OCI-LY1 (cell line): ENCODE results near the gene RTKN.
A peak's percentile ranks its signal among the peaks of the same experiment; 100 is the strongest.
"Not testable (repeated sequence)": the region's sequence is repeated elsewhere in the genome, so short reads cannot be mapped to it uniquely, and the experiment has no call there.

Experiments used
- H2AFZ ChIP-seq: fragments of 200-600 bp; sonication (generic), shearing (Covaris generic); 2 replicates; pipeline ENCODE4 v1.6.0; 2014; ENCODE audit warnings: antibody characterized with exemption, mild to moderate bottlenecking, low read length
- H3F3A ChIP-seq: fragments of 200-600 bp; sonication (generic), shearing (Covaris generic); 2 replicates; pipeline ENCODE4 v1.6.0; 2014; ENCODE audit warnings: mild to moderate bottlenecking, antibody characterized with exemption, low read length, moderate library complexity; ENCODE audit not compliant: insufficient read depth
- H3K27ac ChIP-seq: fragments of 200-600 bp; sonication (generic); 2 replicates; pipeline ENCODE4 v1.5.1; 2014; ENCODE audit warnings: low read length, mixed run types, mild to moderate bottlenecking, low read depth; ENCODE audit not compliant: poor library complexity, severe bottlenecking
- H3K27me3 ChIP-seq: fragments of 200-600 bp; sonication (generic); 2 replicates; pipeline ENCODE4 v1.6.0; 2014; ENCODE audit warnings: antibody characterized with exemption, mild to moderate bottlenecking, low read length, moderate library complexity; ENCODE audit not compliant: insufficient read depth
- H3K36me3 ChIP-seq: fragments of 200-600 bp; sonication (generic); 2 replicates; pipeline ENCODE4 v1.6.1; 2014; ENCODE audit warnings: mild to moderate bottlenecking, antibody characterized with exemption, low read length, moderate library complexity, mixed read lengths; ENCODE audit not compliant: insufficient read depth
- H3K4me1 ChIP-seq: fragments of 200-600 bp; sonication (generic); 2 replicates; pipeline ENCODE4 v1.5.1; 2014; ENCODE audit warnings: mild to moderate bottlenecking, low read length, moderate library complexity; ENCODE audit not compliant: insufficient read depth, severe bottlenecking
- H3K4me2 ChIP-seq: fragments of 200-600 bp; sonication (generic), shearing (Covaris generic); 2 replicates; pipeline ENCODE4 v1.6.1; 2014; ENCODE audit warnings: low read length
- H3K4me3 ChIP-seq: fragments of 200-600 bp; sonication (generic); 2 replicates; pipeline ENCODE4 v1.5.1; 2014; ENCODE audit warnings: low read length, low read depth, mild to moderate bottlenecking, mixed read lengths; ENCODE audit not compliant: poor library complexity, severe bottlenecking
- H3K79me2 ChIP-seq: fragments of 200-600 bp; shearing (Covaris generic); 2 replicates; pipeline ENCODE4 v1.6.1; 2016; ENCODE audit warnings: mixed run types, low read length, mixed read lengths; ENCODE audit not compliant: insufficient read depth
- H3K9ac ChIP-seq: fragments of 200-600 bp; sonication (generic), shearing (Covaris generic); 2 replicates; pipeline ENCODE4 v1.6.1; 2014; ENCODE audit warnings: mild to moderate bottlenecking, low read length, mixed read lengths
- H3K9me2 ChIP-seq: fragments of 200-600 bp; sonication (generic), shearing (Covaris generic); 2 replicates; pipeline ENCODE4 v1.6.1; 2014; ENCODE audit warnings: low read depth, mild to moderate bottlenecking, low read length, mixed read lengths
- H3K9me3 ChIP-seq: fragments of 200-600 bp; shearing (Covaris generic); 2 replicates; pipeline ENCODE4 v1.6.1; 2014; ENCODE audit warnings: low read length, mixed read lengths
- H4K20me1 ChIP-seq: fragments of 200-600 bp; sonication (generic), shearing (Covaris generic); 2 replicates; pipeline ENCODE4 v1.6.0; 2016; ENCODE audit warnings: mild to moderate bottlenecking, low read length; ENCODE audit not compliant: insufficient read depth
- EZH2 ChIP-seq: fragments of 200-600 bp; sonication (generic), shearing (Covaris generic); IDR thresholded peaks from 2 replicates; pipeline ENCODE4 v1.8.0; 2017; ENCODE audit warnings: borderline replicate concordance, mixed run types, mild to moderate bottlenecking, antibody characterized with exemption, low read length, moderate library complexity, mixed read lengths
- TF ChIP-seq, protein P1 (sequence below): fragments of 200-600 bp; sonication (generic), shearing (Covaris generic); IDR thresholded peaks from 2 replicates; pipeline ENCODE4 v1.5.1; 2017; ENCODE audit warnings: mild to moderate bottlenecking, antibody characterized with exemption, low read length, moderate library complexity, mixed read lengths

RTKN gene

DNA sequence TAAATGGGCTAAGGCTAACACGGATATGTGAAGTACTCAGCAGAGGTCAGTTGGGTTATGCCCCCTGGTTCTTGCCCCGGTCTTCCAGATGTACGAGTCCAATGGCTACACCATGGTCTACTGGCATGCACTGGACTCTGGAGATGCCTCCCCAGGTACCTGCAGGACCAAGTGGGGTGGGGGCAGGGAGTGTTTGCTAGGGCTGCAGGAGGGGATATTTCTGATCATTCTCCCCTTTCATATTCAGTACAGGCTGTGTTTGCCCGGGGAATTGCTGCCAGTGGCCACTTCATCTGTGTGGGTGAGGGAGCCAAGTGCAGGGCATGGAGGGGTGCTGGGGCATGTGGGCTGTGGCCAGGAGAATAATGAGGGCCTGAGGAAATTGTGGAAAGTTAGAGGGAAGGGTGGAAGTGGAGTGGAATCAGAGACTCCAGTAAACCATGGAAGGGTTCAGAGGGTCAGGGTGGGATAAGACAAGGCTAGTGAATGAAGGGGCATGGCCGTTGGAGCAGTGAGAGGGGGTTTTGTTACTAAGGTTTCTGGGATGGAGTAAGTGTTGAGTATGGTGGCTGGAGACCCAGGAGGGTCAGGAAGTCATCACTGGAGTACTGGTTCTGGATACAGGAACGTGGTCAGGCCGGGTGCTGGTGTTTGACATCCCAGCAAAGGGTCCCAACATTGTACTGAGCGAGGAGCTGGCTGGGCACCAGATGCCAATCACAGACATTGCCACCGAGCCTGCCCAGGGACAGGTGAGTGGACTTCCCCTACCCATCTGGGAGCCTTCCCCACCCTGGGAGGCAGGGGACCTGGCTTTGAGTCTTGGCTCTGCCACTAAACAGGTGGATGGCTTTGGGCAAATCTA, 18.3 kb downstream of the RTKN start:
- Histone ChIP-seq H3K27me3 (no peaks in the 10 kb centered on the region), H3K4me3 (no peak overlapping the region), H3K27ac (no peak overlapping the region), H3K9me3 (no peaks in the 10 kb centered on the region), H2AFZ (no peak overlapping the region), H3K36me3 (no peaks in the 10 kb centered on the region), H3F3A (no peaks in the 10 kb centered on the region), H3K9ac (no peak overlapping the region), H3K4me2 (no peak overlapping the region), H4K20me1 (no peaks in the 10 kb centered on the region), H3K79me2 (no peaks in the 10 kb centered on the region), H3K9me2 (no peaks in the 10 kb centered on the region), H3K4me1 (peaks cover 22% of the 10 kb centered on the region)
- no peak for TF ChIP-seq EZH2
- TF ChIP-seq, protein P1, sequence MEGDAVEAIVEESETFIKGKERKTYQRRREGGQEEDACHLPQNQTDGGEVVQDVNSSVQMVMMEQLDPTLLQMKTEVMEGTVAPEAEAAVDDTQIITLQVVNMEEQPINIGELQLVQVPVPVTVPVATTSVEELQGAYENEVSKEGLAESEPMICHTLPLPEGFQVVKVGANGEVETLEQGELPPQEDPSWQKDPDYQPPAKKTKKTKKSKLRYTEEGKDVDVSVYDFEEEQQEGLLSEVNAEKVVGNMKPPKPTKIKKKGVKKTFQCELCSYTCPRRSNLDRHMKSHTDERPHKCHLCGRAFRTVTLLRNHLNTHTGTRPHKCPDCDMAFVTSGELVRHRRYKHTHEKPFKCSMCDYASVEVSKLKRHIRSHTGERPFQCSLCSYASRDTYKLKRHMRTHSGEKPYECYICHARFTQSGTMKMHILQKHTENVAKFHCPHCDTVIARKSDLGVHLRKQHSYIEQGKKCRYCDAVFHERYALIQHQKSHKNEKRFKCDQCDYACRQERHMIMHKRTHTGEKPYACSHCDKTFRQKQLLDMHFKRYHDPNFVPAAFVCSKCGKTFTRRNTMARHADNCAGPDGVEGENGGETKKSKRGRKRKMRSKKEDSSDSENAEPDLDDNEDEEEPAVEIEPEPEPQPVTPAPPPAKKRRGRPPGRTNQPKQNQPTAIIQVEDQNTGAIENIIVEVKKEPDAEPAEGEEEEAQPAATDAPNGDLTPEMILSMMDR: no peak

DNA sequence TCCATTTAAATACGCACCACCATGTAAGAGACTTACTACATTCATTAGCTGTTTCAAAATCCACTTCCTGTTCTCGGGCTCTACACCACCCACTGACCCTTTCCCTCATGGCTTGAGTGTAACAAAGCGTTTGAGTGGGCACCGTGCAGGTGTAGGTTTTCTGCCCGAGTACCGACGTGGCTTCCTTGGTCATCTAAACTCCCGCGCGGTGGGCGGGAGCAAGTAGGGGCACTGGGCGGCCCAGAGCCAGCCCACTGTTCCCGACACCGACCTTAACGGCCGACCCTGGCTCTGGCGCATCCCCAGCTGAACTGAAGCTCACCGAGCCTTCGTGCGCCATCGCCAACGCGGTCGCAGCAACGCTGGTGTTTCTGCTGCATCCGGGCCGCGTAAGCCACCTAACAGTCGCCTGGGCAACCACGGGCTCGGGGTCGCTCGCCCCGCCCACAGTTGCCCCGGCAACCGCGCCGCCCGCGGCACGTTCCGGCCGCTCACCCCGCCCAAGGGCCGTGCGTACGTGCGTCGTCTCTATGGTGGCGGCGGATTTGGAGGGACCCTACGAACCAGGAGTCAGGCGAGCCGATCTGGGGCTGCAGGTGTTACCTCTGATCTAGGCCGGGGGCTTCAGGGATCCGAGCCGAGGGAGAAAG, 20.4 kb downstream of the RTKN start, which contains the start of the genes C2orf81 and WDR54:
Gene C2orf81 (minus strand): TSS at position 399 of the 650 bp plus-strand sequence. CDS start 59 bp downstream, at position 340.
Gene WDR54 (plus strand): TSS at position 510 of the 650 bp plus-strand sequence. CDS start 424 bp downstream, outside the sequence.
- Histone ChIP-seq H3K36me3 (no peaks in the 10 kb centered on the region), H3K27me3 (no peaks in the 10 kb centered on the region), H3K4me3 (peak within 1 kb of the TSS; percentile 68), H3K4me2 (peak within 1 kb of the TSS; percentile 84), H3F3A (no peaks in the 10 kb centered on the region), H2AFZ (peak within 1 kb of the TSS; percentile 65; the same call in 1 of the 2 replicates), H3K9ac (peak within 1 kb of the TSS; percentile 63), H3K9me3 (no peaks in the 10 kb centered on the region), H3K9me2 (no peaks in the 10 kb centered on the region), H3K79me2 (no peaks in the 10 kb centered on the region), H3K27ac (no peak within 1 kb of the TSS), H4K20me1 (no peaks in the 10 kb centered on the region), H3K4me1 (peaks cover 22% of the 10 kb centered on the region)
- TF ChIP-seq, protein P1: no peak

DNA sequence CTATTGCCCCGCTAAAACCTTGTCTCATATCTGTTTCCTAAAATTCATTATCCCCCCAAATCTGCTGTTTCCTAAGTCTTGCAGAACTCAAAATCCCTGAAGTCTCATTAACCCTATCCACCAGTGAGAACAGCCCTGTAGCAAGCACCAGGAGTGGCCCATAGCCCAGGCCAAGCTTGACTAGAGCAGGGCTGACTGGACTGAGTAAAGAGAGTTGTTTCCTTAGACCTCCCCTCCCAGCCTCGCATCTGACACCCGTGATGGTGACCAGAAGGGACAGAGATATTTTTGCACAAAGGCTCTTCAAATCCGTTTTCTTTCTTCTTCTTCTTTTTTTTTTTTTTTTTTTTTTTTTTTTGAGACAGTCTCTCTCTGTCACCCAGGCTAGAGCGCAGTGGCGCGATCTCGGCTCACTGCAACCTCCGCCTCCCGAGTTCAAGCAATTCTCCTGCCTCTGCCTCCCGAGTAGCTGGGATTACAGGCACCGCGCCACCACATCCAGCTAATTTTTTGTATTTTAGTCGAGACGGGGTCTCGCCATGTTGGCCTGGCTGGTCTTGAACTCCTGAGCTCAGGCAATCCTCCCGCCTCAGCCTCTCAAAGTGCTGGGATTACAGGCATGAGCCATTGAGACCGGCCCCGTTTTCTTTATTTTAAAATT, 21.2 kb downstream of the RTKN start:
- not testable (repeated sequence) for H4K20me1 ChIP-seq, H3K79me2 ChIP-seq, H3K27ac ChIP-seq, H3K27me3 ChIP-seq, H3K9me3 ChIP-seq, H3F3A ChIP-seq, H3K36me3 ChIP-seq, H2AFZ ChIP-seq, H3K9me2 ChIP-seq
- Histone ChIP-seq H3K4me1 (peaks cover 22% of the 10 kb centered on the region), H3K4me3 (peak overlapping the region; percentile 68), H3K4me2 (peak overlapping the region; percentile 84), H3K9ac (peak overlapping the region; percentile 55; the same call in 1 of the 2 replicates)
